GM12873 (cell line): ENCODE data around the gene CYB5RL.

Experiments
- TF ChIP-seq, protein P1 (sequence below): IDR thresholded peaks from 2 replicates; pipeline ENCODE4 v1.5.1; 2012; ENCODE audit warnings: low read depth, mild to moderate bottlenecking, moderate library complexity, low read length, control low read depth; ENCODE audit not compliant: insufficient read depth; ENCODE audit errors: missing control alignments

Gene CYB5RL

GRCh38 chr1:54234284-54234683 lies 34.5 kb upstream of the CYB5RL start:
- TF ChIP-seq, protein P1, sequence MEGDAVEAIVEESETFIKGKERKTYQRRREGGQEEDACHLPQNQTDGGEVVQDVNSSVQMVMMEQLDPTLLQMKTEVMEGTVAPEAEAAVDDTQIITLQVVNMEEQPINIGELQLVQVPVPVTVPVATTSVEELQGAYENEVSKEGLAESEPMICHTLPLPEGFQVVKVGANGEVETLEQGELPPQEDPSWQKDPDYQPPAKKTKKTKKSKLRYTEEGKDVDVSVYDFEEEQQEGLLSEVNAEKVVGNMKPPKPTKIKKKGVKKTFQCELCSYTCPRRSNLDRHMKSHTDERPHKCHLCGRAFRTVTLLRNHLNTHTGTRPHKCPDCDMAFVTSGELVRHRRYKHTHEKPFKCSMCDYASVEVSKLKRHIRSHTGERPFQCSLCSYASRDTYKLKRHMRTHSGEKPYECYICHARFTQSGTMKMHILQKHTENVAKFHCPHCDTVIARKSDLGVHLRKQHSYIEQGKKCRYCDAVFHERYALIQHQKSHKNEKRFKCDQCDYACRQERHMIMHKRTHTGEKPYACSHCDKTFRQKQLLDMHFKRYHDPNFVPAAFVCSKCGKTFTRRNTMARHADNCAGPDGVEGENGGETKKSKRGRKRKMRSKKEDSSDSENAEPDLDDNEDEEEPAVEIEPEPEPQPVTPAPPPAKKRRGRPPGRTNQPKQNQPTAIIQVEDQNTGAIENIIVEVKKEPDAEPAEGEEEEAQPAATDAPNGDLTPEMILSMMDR = no peak

DNA sequence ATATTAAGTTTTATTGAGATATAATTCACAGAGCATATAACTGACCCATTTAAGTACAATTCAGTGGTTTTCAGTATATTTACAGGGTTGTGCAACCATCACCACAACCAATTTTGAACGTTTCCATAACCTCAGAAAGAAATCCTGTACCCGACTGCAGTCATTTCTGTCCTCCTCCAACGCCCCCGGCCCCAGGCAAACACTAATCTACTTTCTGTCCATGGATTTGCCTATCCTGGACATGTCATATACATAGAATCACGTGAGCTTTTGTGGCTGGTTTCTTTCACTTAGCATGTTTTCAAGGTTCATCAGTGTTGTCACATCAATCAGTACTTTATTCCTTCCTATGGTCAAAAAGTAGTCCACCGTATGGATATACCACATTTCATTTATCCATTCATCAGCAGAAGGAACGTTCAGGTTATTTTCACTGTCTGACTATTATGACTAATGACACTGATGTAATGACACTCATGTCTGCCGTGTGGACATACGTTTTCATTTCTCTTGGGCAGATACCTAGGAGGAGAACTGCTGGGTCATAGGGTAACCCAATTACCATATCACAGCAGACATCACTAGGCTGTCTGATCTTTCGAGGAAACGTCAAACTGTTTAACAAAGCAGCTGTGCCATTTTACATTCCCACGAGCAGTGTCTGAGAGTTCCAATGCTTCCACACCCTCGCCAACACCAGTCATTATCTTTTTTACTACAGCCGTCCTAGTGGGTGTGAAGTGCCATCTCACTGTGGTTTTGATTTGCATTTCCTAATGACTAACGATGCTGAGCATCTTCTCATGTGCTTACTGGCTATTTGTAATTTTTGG lies 30.9 kb upstream of the CYB5RL start:
- TF ChIP-seq, protein P1 = no peak

- TF ChIP-seq, protein P1 = no peak
These were observed 29.6 kb upstream of the CYB5RL start for GRCh38 chr1:54229281-54229891.

DNA sequence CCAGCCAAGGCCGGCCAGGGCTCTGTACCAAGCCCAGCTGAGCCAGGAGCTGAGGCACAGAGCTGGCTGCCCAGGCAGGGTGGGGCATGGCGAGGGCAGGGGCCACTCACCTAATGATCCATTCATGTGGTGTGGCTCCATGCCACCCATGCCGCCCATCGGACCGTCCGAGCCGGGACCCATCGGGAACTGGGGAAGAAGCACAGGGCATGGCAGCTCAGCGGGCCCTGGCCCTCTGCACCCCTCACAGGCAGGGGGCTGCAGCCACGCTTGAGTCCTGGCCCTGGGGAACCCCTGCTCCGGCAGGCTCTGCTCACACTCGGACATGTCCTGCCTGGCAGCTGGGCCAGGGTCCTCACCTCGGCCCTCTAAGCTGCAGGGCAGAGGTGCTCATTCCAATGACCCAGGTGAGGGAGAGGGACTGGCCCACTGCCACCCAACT lies 28.8 kb upstream of the CYB5RL start:
- TF ChIP-seq, protein P1 = no peak

- TF ChIP-seq, protein P1 = no peak
These were observed 28.1 kb upstream of the CYB5RL start for GRCh38 chr1:54227891-54228310.

GRCh38 chr1:54227091-54227602 lies 27.3 kb upstream of the CYB5RL start:
- TF ChIP-seq, protein P1 = no peak

DNA sequence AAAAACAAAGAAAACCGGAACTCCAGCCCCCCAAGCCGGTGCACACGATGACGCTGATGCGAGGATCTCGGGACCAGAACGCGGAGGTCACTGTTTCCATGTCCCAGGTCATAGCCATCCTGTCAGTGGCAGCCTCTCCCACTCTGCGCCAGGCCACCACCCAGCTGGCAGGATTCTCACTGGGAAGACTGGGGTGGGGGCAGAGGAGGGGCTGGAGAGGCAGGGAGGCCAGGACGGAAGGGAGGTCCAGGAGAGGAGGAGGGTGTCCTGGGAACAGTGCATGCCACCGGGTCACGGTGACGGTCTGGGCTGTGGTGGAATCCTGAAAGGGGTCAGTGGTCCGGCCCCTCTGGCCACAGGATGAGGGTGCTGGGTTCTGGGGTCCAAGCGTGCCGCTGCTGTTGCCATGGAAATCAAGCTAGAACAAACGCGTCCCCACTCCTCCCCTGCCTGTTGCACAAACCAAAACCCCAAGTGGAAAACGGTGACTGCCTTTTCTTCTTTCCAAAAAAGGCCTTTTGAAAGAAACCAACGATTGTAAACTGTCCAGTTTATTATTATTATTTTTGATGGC lies 26.2 kb upstream of the CYB5RL start:
- TF ChIP-seq, protein P1 = no peak
